Measurements from ENCODE around the gene COPB1.

COPB1 gene

DNA sequence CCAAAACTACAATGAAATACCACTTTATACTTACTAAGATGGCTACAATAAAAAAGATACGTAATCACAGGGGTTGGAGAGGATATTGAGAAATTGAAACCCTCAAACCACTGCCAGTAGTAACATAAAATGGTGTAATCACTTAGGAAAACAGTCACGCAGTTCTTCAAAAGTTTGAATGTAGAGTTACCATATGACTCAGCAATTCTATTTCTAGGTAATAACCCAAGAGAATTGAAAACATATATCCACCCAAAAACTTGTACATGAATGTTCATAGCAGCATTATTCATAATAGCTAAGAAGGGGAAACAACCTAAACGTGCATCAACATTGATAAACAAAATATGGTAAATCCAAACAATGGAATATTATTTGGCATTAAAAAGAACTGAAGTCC lies 45.0 kb upstream of the COPB1 start:
- Histone ChIP-seq H3K27me3 (ENCODE audit: control insufficient read depth, low read length) (no peaks in the 10 kb centered on the region), H3K27ac (ENCODE audit: low read depth, low read length) (no peak overlapping the region), H3K9me2 (replicated peaks; ENCODE audit: control insufficient read depth, low read length) (no peaks in the 10 kb centered on the region), H3F3A (ENCODE audit: control insufficient read depth, insufficient read depth) (no peaks in the 10 kb centered on the region), H3K4me2 (ENCODE audit: low read length) (no peak overlapping the region), H3K36me3 (ENCODE audit: control insufficient read depth, low read length) (no peaks in the 10 kb centered on the region), H4K20me1 (ENCODE audit: control insufficient read depth, insufficient read depth, low read depth, low read length) (no peaks in the 10 kb centered on the region), H3K9me3 (ENCODE audit: control insufficient read depth, insufficient read depth, low read length) (no peaks in the 10 kb centered on the region), H3K4me1 (ENCODE audit: control insufficient read depth, low read length) (no peaks in the 10 kb centered on the region), H3K4me3 (ENCODE audit: low read length) (no peak overlapping the region), H3K79me2 (ENCODE audit: control insufficient read depth, low read length) (no peaks in the 10 kb centered on the region)
- TF ChIP-seq, protein P1, sequence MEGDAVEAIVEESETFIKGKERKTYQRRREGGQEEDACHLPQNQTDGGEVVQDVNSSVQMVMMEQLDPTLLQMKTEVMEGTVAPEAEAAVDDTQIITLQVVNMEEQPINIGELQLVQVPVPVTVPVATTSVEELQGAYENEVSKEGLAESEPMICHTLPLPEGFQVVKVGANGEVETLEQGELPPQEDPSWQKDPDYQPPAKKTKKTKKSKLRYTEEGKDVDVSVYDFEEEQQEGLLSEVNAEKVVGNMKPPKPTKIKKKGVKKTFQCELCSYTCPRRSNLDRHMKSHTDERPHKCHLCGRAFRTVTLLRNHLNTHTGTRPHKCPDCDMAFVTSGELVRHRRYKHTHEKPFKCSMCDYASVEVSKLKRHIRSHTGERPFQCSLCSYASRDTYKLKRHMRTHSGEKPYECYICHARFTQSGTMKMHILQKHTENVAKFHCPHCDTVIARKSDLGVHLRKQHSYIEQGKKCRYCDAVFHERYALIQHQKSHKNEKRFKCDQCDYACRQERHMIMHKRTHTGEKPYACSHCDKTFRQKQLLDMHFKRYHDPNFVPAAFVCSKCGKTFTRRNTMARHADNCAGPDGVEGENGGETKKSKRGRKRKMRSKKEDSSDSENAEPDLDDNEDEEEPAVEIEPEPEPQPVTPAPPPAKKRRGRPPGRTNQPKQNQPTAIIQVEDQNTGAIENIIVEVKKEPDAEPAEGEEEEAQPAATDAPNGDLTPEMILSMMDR (IDR thresholded peaks at IDR 0.05; ENCODE audit: low read depth, low read length, poor library complexity, severe bottlenecking) = no peak
- no peak for TF ChIP-seq EZH2phosphoT487 (IDR thresholded peaks at IDR 0.05; ENCODE audit: borderline replicate concordance, low read length)

DNA sequence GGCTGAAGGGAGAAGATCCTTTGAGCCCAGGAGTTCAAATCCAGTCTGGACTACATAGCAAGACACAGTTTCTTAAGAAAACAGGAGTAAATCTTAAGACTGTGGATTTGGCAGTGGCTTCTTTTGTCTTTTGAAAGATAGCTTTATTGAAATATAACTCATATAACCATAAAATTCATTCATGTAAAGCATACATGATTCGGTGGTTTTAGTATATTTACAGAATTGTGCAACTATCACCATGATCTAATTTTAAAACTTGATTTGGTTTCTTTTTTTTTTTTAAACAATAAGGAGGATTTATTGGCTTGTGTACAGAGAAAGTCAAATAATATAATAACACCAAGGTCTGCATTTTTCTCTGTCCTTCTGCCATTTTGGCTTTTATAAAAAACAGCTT lies 43.6 kb upstream of the COPB1 start:
- Histone ChIP-seq H3K4me2 (ENCODE audit: low read length) (no peak overlapping the region), H3K9me2 (replicated peaks; ENCODE audit: control insufficient read depth, low read length) (no peaks in the 10 kb centered on the region), H3K27me3 (ENCODE audit: control insufficient read depth, low read length) (no peaks in the 10 kb centered on the region), H4K20me1 (ENCODE audit: control insufficient read depth, insufficient read depth, low read depth, low read length) (no peaks in the 10 kb centered on the region), H3K4me1 (ENCODE audit: control insufficient read depth, low read length) (no peaks in the 10 kb centered on the region), H3F3A (ENCODE audit: control insufficient read depth, insufficient read depth) (no peaks in the 10 kb centered on the region), H3K4me3 (ENCODE audit: low read length) (no peak overlapping the region), H3K27ac (ENCODE audit: low read depth, low read length) (no peak overlapping the region), H3K79me2 (ENCODE audit: control insufficient read depth, low read length) (no peaks in the 10 kb centered on the region), H3K36me3 (ENCODE audit: control insufficient read depth, low read length) (no peaks in the 10 kb centered on the region), H3K9me3 (ENCODE audit: control insufficient read depth, insufficient read depth, low read length) (no peaks in the 10 kb centered on the region)
- TF ChIP-seq, protein P1 (IDR thresholded peaks at IDR 0.05; ENCODE audit: low read depth, low read length, poor library complexity, severe bottlenecking) = no peak
- TF ChIP-seq EZH2phosphoT487 (IDR thresholded peaks at IDR 0.05; ENCODE audit: borderline replicate concordance, low read length) = no peak

DNA sequence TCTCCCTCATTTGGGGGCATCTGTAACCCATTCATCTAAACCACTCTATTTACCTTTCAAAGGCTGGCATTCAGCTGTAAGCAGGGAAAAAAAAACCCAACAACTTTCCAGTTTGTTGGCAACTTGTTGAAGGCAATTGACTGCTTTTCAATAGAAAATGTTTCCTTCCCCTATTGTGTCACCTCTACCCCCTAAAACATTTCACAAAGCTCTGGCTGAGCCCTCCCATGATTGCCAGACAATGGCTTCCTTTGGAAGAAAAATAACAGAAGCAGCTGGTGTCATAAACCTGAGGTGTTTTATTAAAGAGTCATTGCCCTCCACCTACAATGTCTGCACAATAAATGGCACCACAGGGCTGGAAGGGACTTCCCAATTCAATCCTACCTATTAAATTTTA lies 42.7 kb upstream of the COPB1 start:
- TF ChIP-seq, protein P1 (IDR thresholded peaks at IDR 0.05; ENCODE audit: low read depth, low read length, poor library complexity, severe bottlenecking) = no peak
- no peak for TF ChIP-seq EZH2phosphoT487 (IDR thresholded peaks at IDR 0.05; ENCODE audit: borderline replicate concordance, low read length)
- peaks cover 4% of the 10 kb centered on the region for H3K4me1 ChIP-seq (ENCODE audit: control insufficient read depth, low read length)
- no peaks in the 10 kb centered on the region for H3K79me2 ChIP-seq (ENCODE audit: control insufficient read depth, low read length)
- no peaks in the 10 kb centered on the region for H3F3A ChIP-seq (ENCODE audit: control insufficient read depth, insufficient read depth)
- no peaks in the 10 kb centered on the region for H3K27me3 ChIP-seq (ENCODE audit: control insufficient read depth, low read length)
- H3K36me3 ChIP-seq (ENCODE audit: control insufficient read depth, low read length) = no peaks in the 10 kb centered on the region
- no peaks in the 10 kb centered on the region for H4K20me1 ChIP-seq (ENCODE audit: control insufficient read depth, insufficient read depth, low read depth, low read length)
- no peak overlapping the region for H3K27ac ChIP-seq (ENCODE audit: low read depth, low read length)
- no peak overlapping the region for H3K4me2 ChIP-seq (ENCODE audit: low read length)
- H3K9me2 ChIP-seq (replicated peaks; ENCODE audit: control insufficient read depth, low read length) = no peaks in the 10 kb centered on the region
- no peak overlapping the region for H3K4me3 ChIP-seq (ENCODE audit: low read length)
- H3K9me3 ChIP-seq (ENCODE audit: control insufficient read depth, insufficient read depth, low read length) = no peaks in the 10 kb centered on the region
